ENCODE data around the gene DYDC1. TPM values are rescaled to one million over a fixed set of nuclear protein-coding genes. Genes with fewer than 3 reads are reported as not detected.

Gene DYDC1
- total and polyA plus RNA-seq, 2 experiments from 2014 or later, result not detected

GRCh38 chr10:80324086-80324485 is 32.5 kb downstream of the DYDC1 start (continued):
- TF ChIP-seq, protein P1, sequence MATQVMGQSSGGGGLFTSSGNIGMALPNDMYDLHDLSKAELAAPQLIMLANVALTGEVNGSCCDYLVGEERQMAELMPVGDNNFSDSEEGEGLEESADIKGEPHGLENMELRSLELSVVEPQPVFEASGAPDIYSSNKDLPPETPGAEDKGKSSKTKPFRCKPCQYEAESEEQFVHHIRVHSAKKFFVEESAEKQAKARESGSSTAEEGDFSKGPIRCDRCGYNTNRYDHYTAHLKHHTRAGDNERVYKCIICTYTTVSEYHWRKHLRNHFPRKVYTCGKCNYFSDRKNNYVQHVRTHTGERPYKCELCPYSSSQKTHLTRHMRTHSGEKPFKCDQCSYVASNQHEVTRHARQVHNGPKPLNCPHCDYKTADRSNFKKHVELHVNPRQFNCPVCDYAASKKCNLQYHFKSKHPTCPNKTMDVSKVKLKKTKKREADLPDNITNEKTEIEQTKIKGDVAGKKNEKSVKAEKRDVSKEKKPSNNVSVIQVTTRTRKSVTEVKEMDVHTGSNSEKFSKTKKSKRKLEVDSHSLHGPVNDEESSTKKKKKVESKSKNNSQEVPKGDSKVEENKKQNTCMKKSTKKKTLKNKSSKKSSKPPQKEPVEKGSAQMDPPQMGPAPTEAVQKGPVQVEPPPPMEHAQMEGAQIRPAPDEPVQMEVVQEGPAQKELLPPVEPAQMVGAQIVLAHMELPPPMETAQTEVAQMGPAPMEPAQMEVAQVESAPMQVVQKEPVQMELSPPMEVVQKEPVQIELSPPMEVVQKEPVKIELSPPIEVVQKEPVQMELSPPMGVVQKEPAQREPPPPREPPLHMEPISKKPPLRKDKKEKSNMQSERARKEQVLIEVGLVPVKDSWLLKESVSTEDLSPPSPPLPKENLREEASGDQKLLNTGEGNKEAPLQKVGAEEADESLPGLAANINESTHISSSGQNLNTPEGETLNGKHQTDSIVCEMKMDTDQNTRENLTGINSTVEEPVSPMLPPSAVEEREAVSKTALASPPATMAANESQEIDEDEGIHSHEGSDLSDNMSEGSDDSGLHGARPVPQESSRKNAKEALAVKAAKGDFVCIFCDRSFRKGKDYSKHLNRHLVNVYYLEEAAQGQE (IDR thresholded peaks at IDR 0.05; ENCODE audit: unreplicated experiment), result no peak

DNA sequence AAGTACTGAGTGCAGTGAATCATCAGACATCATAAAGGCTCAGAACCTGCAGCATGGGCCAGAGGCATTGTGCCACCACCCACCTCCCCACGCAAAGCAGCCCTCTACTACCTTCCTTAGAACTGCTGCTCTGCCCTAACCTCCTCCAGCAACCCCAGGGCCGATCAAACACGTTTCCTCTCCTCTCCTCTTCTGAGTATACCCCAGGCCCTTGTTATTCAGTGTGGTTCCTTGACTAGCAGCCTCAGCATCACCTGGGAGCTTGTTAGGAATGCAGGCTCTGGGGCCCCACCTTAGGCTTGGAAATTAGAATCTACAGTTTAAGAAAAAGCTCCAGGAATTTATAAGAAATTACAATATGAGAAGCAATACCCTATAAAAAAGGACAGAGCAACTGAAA is 33.2 kb downstream of the DYDC1 start:
- no peaks in the 10 kb centered on the region for H4K20me1 ChIP-seq (replicated peaks; ENCODE audit: insufficient read depth)
- H2AFZ ChIP-seq, result peak overlapping the region; percentile 94
- H3K27me3 ChIP-seq (ENCODE audit: insufficient read depth), result no peaks in the 10 kb centered on the region
- no peak overlapping the region for H3K4me3 ChIP-seq
- no peaks in the 10 kb centered on the region for H3K36me3 ChIP-seq (ENCODE audit: insufficient read depth)
- peak; percentile 80 for ATAC-seq
- Mint-ChIP-seq H3K36me3 (ENCODE audit: low read depth) (no peaks in the 10 kb centered on the region), H3K27ac (no peak overlapping the region), H3K27me3 (ENCODE audit: insufficient read depth, low read depth, poor library complexity) (no peaks in the 10 kb centered on the region), H3K4me1 (peaks cover 4% of the 10 kb centered on the region; the same call in 2 of the 3 replicates), H3K9me3 (no peaks in the 10 kb centered on the region), H3K4me3 (no peak overlapping the region)
- no peak overlapping the region for H3K27ac ChIP-seq (ENCODE audit: low read depth)
- H3K9me2 ChIP-seq (ENCODE audit: insufficient read depth), result no peaks in the 10 kb centered on the region; the same call in 1 of the 2 replicates
- peaks cover 8% of the 10 kb centered on the region for H3K4me1 ChIP-seq (ENCODE audit: insufficient read depth)
- H3K4me2 ChIP-seq, result no peak overlapping the region
- H3F3A ChIP-seq (replicated peaks; ENCODE audit: low read depth), result no peaks in the 10 kb centered on the region
- H3K79me2 ChIP-seq (replicated peaks; ENCODE audit: insufficient read depth), result no peaks in the 10 kb centered on the region
- DNase-seq (ENCODE audit: low spot score), result peak; percentile 22
- TF ChIP-seq ZNF331 (CRISPR knock-in tag; IDR thresholded peaks at IDR 0.05; ENCODE audit: low read depth) (no peak), JUNB (IDR thresholded peaks at IDR 0.05; ENCODE audit: unreplicated experiment) (no peak), CREB1 (CRISPR knock-in tag; IDR thresholded peaks at IDR 0.05; ENCODE audit: low read depth) (no peak), NANOG (IDR thresholded peaks at IDR 0.05; ENCODE audit: borderline replicate concordance) (no peak), EZH2 (IDR thresholded peaks at IDR 0.05; ENCODE audit: low read depth, unreplicated experiment) (no peak), ZNF114 (CRISPR knock-in tag; IDR thresholded peaks at IDR 0.05) (no peak), POLR2AphosphoS5 (IDR thresholded peaks at IDR 0.05; ENCODE audit: low read depth) (no peak)
- TF ChIP-seq, protein P2, sequence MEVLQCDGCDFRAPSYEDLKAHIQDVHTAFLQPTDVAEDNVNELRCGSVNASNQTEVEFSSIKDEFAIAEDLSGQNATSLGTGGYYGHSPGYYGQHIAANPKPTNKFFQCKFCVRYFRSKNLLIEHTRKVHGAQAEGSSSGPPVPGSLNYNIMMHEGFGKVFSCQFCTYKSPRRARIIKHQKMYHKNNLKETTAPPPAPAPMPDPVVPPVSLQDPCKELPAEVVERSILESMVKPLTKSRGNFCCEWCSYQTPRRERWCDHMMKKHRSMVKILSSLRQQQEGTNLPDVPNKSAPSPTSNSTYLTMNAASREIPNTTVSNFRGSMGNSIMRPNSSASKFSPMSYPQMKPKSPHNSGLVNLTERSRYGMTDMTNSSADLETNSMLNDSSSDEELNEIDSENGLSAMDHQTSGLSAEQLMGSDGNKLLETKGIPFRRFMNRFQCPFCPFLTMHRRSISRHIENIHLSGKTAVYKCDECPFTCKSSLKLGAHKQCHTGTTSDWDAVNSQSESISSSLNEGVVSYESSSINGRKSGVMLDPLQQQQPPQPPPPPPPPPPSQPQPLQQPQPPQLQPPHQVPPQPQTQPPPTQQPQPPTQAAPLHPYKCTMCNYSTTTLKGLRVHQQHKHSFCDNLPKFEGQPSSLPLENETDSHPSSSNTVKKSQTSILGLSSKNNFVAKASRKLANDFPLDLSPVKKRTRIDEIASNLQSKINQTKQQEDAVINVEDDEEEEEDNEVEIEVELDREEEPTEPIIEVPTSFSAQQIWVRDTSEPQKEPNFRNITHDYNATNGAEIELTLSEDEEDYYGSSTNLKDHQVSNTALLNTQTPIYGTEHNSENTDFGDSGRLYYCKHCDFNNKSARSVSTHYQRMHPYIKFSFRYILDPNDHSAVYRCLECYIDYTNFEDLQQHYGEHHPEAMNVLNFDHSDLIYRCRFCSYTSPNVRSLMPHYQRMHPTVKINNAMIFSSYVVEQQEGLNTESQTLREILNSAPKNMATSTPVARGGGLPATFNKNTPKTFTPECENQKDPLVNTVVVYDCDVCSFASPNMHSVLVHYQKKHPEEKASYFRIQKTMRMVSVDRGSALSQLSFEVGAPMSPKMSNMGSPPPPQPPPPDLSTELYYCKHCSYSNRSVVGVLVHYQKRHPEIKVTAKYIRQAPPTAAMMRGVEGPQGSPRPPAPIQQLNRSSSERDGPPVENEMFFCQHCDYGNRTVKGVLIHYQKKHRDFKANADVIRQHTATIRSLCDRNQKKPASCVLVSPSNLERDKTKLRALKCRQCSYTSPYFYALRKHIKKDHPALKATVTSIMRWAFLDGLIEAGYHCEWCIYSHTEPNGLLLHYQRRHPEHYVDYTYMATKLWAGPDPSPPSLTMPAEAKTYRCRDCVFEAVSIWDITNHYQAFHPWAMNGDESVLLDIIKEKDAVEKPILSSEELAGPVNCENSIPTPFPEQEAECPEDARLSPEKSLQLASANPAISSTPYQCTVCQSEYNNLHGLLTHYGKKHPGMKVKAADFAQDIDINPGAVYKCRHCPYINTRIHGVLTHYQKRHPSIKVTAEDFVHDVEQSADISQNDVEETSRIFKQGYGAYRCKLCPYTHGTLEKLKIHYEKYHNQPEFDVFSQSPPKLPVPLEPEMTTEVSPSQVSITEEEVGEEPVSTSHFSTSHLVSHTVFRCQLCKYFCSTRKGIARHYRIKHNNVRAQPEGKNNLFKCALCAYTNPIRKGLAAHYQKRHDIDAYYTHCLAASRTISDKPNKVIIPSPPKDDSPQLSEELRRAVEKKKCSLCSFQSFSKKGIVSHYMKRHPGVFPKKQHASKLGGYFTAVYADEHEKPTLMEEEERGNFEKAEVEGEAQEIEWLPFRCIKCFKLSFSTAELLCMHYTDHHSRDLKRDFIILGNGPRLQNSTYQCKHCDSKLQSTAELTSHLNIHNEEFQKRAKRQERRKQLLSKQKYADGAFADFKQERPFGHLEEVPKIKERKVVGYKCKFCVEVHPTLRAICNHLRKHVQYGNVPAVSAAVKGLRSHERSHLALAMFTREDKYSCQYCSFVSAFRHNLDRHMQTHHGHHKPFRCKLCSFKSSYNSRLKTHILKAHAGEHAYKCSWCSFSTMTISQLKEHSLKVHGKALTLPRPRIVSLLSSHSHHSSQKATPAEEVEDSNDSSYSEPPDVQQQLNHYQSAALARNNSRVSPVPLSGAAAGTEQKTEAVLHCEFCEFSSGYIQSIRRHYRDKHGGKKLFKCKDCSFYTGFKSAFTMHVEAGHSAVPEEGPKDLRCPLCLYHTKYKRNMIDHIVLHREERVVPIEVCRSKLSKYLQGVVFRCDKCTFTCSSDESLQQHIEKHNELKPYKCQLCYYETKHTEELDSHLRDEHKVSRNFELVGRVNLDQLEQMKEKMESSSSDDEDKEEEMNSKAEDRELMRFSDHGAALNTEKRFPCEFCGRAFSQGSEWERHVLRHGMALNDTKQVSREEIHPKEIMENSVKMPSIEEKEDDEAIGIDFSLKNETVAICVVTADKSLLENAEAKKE (CRISPR knock-in tag; IDR thresholded peaks at IDR 0.05), result no peak
- TF ChIP-seq, protein P3, sequence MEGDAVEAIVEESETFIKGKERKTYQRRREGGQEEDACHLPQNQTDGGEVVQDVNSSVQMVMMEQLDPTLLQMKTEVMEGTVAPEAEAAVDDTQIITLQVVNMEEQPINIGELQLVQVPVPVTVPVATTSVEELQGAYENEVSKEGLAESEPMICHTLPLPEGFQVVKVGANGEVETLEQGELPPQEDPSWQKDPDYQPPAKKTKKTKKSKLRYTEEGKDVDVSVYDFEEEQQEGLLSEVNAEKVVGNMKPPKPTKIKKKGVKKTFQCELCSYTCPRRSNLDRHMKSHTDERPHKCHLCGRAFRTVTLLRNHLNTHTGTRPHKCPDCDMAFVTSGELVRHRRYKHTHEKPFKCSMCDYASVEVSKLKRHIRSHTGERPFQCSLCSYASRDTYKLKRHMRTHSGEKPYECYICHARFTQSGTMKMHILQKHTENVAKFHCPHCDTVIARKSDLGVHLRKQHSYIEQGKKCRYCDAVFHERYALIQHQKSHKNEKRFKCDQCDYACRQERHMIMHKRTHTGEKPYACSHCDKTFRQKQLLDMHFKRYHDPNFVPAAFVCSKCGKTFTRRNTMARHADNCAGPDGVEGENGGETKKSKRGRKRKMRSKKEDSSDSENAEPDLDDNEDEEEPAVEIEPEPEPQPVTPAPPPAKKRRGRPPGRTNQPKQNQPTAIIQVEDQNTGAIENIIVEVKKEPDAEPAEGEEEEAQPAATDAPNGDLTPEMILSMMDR (conservative IDR thresholded peaks at IDR 0.05; ENCODE audit: low read depth in 2 of 2), result no peak
- TF ChIP-seq, protein P1 (IDR thresholded peaks at IDR 0.05; ENCODE audit: unreplicated experiment), result no peak

Data from GM23338 (cell line).